Activated CD4-positive, alpha-beta T cell treated with anti-CD3 and anti-CD28 coated beads, Interleukin-2, amount 10 ng/mL, durations not matched to agents 7 days and 5 days (primary cell): ENCODE results near the gene NT5C2. TPM values are rescaled to one million over a fixed set of nuclear protein-coding genes. Genes with fewer than 3 reads are reported as not detected.
"Not testable (repeated sequence)": the region's sequence is repeated elsewhere in the genome, so short reads cannot be mapped to it uniquely, and the experiment has no call there.

ENCODE experiments used
- CTCF ChIA-PET: fragments of 350-600 bp; sonication (Branson Sonifier 250); formaldehyde crosslinking; loops from one replicate; lab custom pipeline; 2021; ENCODE audit warnings: antibody characterized with exemption; lab: Charles Lee
- POLR2A ChIA-PET: fragments of 350-600 bp; sonication (Branson Sonifier 250); formaldehyde crosslinking; loops from one replicate; lab custom pipeline; 2021; ENCODE audit warnings: antibody characterized with exemption; lab: Charles Lee
- DNase-seq: peaks from one replicate; pipeline ENCODE4 v3.0.0-alpha.2; 2020
- H3K27ac Mint-ChIP-seq: one replicate; pipeline ENCODE4 v1.8.0; 2021; ENCODE audit warnings: mild to moderate bottlenecking, moderate library complexity, mixed read lengths
- H3K27me3 Mint-ChIP-seq: one replicate; pipeline ENCODE4 v1.8.0; 2021; ENCODE audit warnings: mixed read lengths
- H3K36me3 Mint-ChIP-seq: one replicate; pipeline ENCODE4 v1.8.0; 2021; ENCODE audit warnings: low read depth, mixed read lengths
- H3K4me1 Mint-ChIP-seq: one replicate; pipeline ENCODE4 v1.8.0; 2021; ENCODE audit warnings: mixed read lengths
- H3K4me3 Mint-ChIP-seq: one replicate; pipeline ENCODE4 v1.8.0; 2021; ENCODE audit warnings: mild to moderate bottlenecking, moderate library complexity, mixed read lengths
- H3K9me3 Mint-ChIP-seq: one replicate; pipeline ENCODE4 v1.8.0; 2021; ENCODE audit warnings: mixed read lengths
- total RNA-seq, 2 experiments: library from RNA; stranded (reverse); gene quantifications; one replicate each; pipeline ENCODE4 v1.2.3, GENCODE V29; 2021

Gene NT5C2
- total RNA-seq, 2 experiments from 2014 or later: 66.1 to 80.2 TPM

GRCh38 chr10:103177123-103177522 lies 15.9 kb downstream of the NT5C2 start:
- no peak overlapping the region for H3K27ac Mint-ChIP-seq
- no peak overlapping the region for H3K4me3 Mint-ChIP-seq
- POLR2A ChIA-PET: interaction anchor here (0.6 kb wide), 1 partner anchor 13 kb away, joined by 3 read pairs; no protein-coding TSS in a partner anchor
- no peaks in the 10 kb centered on the region for H3K9me3 Mint-ChIP-seq
- CTCF ChIA-PET: interaction anchor here (2.4 kb wide), 1 partner anchor 14 kb away, joined by 9 read pairs; no protein-coding TSS in a partner anchor
- DNase-seq: no peak
- H3K4me1 Mint-ChIP-seq: peaks cover 27% of the 10 kb centered on the region
- H3K27me3 Mint-ChIP-seq: no peaks in the 10 kb centered on the region
- H3K36me3 Mint-ChIP-seq: peaks cover 42% of the 10 kb centered on the region

GRCh38 chr10:103175580-103176285 lies 17.3 kb downstream of the NT5C2 start:
- DNase-seq: no peak
- no peaks in the 10 kb centered on the region for H3K27me3 Mint-ChIP-seq
- H3K4me3 Mint-ChIP-seq: no peak overlapping the region
- CTCF ChIA-PET: interaction anchor here (0.6 kb wide), 1 partner anchor 55 kb away, joined by 3 read pairs; no protein-coding TSS in a partner anchor
- H3K27ac Mint-ChIP-seq: no peak overlapping the region
- peaks cover 38% of the 10 kb centered on the region for H3K36me3 Mint-ChIP-seq
- H3K9me3 Mint-ChIP-seq: no peaks in the 10 kb centered on the region
- H3K4me1 Mint-ChIP-seq: peaks cover 19% of the 10 kb centered on the region
- POLR2A ChIA-PET: interaction anchor here (0.6 kb wide), 1 partner anchor 42 kb away, joined by 3 read pairs; no protein-coding TSS in a partner anchor

GRCh38 chr10:103174324-103174723 lies 18.7 kb downstream of the NT5C2 start:
- H3K27ac Mint-ChIP-seq, H3K27me3 Mint-ChIP-seq, POLR2A ChIA-PET, H3K9me3 Mint-ChIP-seq, DNase-seq, H3K4me3 Mint-ChIP-seq: not testable (repeated sequence)
- CTCF ChIA-PET: interaction anchor here (0.9 kb wide), 1 partner anchor 10 kb away, joined by 3 read pairs; no protein-coding TSS in a partner anchor
- peaks cover 15% of the 10 kb centered on the region for H3K4me1 Mint-ChIP-seq
- H3K36me3 Mint-ChIP-seq: peaks cover 32% of the 10 kb centered on the region

- no peak overlapping the region for H3K27ac Mint-ChIP-seq
- ChIA-PET POLR2A (no interaction called here), CTCF (interaction anchor here (1.7 kb wide), 1 partner anchor 12 kb away, joined by 5 read pairs; no protein-coding TSS in a partner anchor)
- H3K9me3 Mint-ChIP-seq: no peaks in the 10 kb centered on the region
- H3K36me3 Mint-ChIP-seq: peaks cover 29% of the 10 kb centered on the region
- H3K4me1 Mint-ChIP-seq: peaks cover 5% of the 10 kb centered on the region
- H3K4me3 Mint-ChIP-seq: no peak overlapping the region
- H3K27me3 Mint-ChIP-seq: no peaks in the 10 kb centered on the region
- no peak for DNase-seq
Measured at GRCh38 chr10:103171278-103171677, 21.8 kb downstream of the NT5C2 start.

GRCh38 chr10:103168438-103168837 lies 24.6 kb downstream of the NT5C2 start:
- POLR2A ChIA-PET: no interaction called here
- H3K9me3 Mint-ChIP-seq: peaks cover 3% of the 10 kb centered on the region
- DNase-seq: no peak
- peaks cover 5% of the 10 kb centered on the region for H3K4me1 Mint-ChIP-seq
- CTCF ChIA-PET: no interaction called here
- peaks cover 34% of the 10 kb centered on the region for H3K36me3 Mint-ChIP-seq
- H3K4me3 Mint-ChIP-seq: no peak overlapping the region
- H3K27me3 Mint-ChIP-seq: no peaks in the 10 kb centered on the region
- H3K27ac Mint-ChIP-seq: no peak overlapping the region

GRCh38 chr10:103167554-103167953 lies 25.5 kb downstream of the NT5C2 start:
- H3K9me3 Mint-ChIP-seq, H3K4me3 Mint-ChIP-seq, DNase-seq, H3K27ac Mint-ChIP-seq, H3K4me1 Mint-ChIP-seq, POLR2A ChIA-PET, H3K27me3 Mint-ChIP-seq, CTCF ChIA-PET: not testable (repeated sequence)
- peaks cover 30% of the 10 kb centered on the region for H3K36me3 Mint-ChIP-seq

GRCh38 chr10:103166523-103166922 lies 26.5 kb downstream of the NT5C2 start:
- ChIA-PET CTCF (no interaction called here), POLR2A (no interaction called here)
- Mint-ChIP-seq H3K4me3 (no peak overlapping the region), H3K4me1 (peaks cover 5% of the 10 kb centered on the region), H3K9me3 (peaks cover 3% of the 10 kb centered on the region), H3K27me3 (no peaks in the 10 kb centered on the region), H3K36me3 (peaks cover 36% of the 10 kb centered on the region), H3K27ac (no peak overlapping the region)
- DNase-seq: no peak

GRCh38 chr10:103163766-103164403 lies 29.2 kb downstream of the NT5C2 start:
- not testable (repeated sequence) for H3K9me3 Mint-ChIP-seq, DNase-seq, H3K27me3 Mint-ChIP-seq, H3K4me1 Mint-ChIP-seq, H3K27ac Mint-ChIP-seq, H3K4me3 Mint-ChIP-seq
- POLR2A ChIA-PET: interaction anchor here (0.6 kb wide), 1 partner anchor 13 kb away, joined by 3 read pairs; no protein-coding TSS in a partner anchor
- peaks cover 35% of the 10 kb centered on the region for H3K36me3 Mint-ChIP-seq
- CTCF ChIA-PET: interaction anchor here (0.7 kb wide), 1 partner anchor 580 kb away, joined by 4 read pairs; no protein-coding TSS in a partner anchor

- ChIA-PET POLR2A (no interaction called here), CTCF (no interaction called here)
- Mint-ChIP-seq H3K27me3 (no peaks in the 10 kb centered on the region), H3K4me1 (peaks cover 4% of the 10 kb centered on the region), H3K4me3 (no peak overlapping the region), H3K9me3 (no peaks in the 10 kb centered on the region), H3K27ac (no peak overlapping the region), H3K36me3 (peaks cover 25% of the 10 kb centered on the region)
- DNase-seq: no peak
Measured at GRCh38 chr10:103157246-103157645, 35.8 kb downstream of the NT5C2 start.

- H3K9me3 Mint-ChIP-seq: no peaks in the 10 kb centered on the region
- no peak for DNase-seq
- no peaks in the 10 kb centered on the region for H3K27me3 Mint-ChIP-seq
- no peak overlapping the region for H3K27ac Mint-ChIP-seq
- CTCF ChIA-PET: interaction anchor here (0.6 to 1.3 kb wide), 2 partner anchors 15 to 799 kb away, joined by 4 to 5 read pairs; no protein-coding TSS in a partner anchor
- H3K4me3 Mint-ChIP-seq: no peak overlapping the region
- H3K36me3 Mint-ChIP-seq: peaks cover 25% of the 10 kb centered on the region
- H3K4me1 Mint-ChIP-seq: peaks cover 4% of the 10 kb centered on the region
- POLR2A ChIA-PET: no interaction called here
Measured at GRCh38 chr10:103155471-103156085, 37.5 kb downstream of the NT5C2 start.

GRCh38 chr10:103154521-103155299 lies 38.4 kb downstream of the NT5C2 start:
- ChIA-PET CTCF (interaction anchor here (0.6 to 1.3 kb wide), 3 partner anchors 16 to 798 kb away, joined by 3 to 5 read pairs (median 4); no protein-coding TSS in a partner anchor), POLR2A (no interaction called here)
- no peaks in the 10 kb centered on the region for H3K27me3 Mint-ChIP-seq
- no peak for DNase-seq
- peaks cover 4% of the 10 kb centered on the region for H3K4me1 Mint-ChIP-seq
- no peak overlapping the region for H3K27ac Mint-ChIP-seq
- no peaks in the 10 kb centered on the region for H3K9me3 Mint-ChIP-seq
- no peak overlapping the region for H3K4me3 Mint-ChIP-seq
- peaks cover 23% of the 10 kb centered on the region for H3K36me3 Mint-ChIP-seq
